Kidney (tissue), 14 donors: Measurements from ENCODE around the gene IGFBP5. TPM values are rescaled to one million over a fixed set of nuclear protein-coding genes. Genes with fewer than 3 reads are reported as not detected.
A peak's percentile ranks its signal among the peaks of the same experiment; 100 is the strongest.

ENCODE experiments used
- DNase-seq, 5 donors: peaks; one replicate each; pipeline ENCODE4 v3.0.0-alpha.2; 2013 to 2020
- FAIRE-seq: peaks from 2 replicates; lab custom pipeline; 2012; peaks lifted over from hg19 to GRCh38; lab: Jason Lieb, UNC
- H3K27ac ChIP-seq, 2 donors: one replicate each; pipeline ENCODE4 v1.7.0; 2013; ENCODE audit warnings: low read depth in 2 of 2, low read length in 2 of 2, inconsistent platforms in 1 of 2
- H3K27me3 ChIP-seq: one replicate; pipeline ENCODE4 v1.7.1; 2013; ENCODE audit warnings: low read length, inconsistent platforms; ENCODE audit not compliant: control insufficient read depth, insufficient read depth
- H3K36me3 ChIP-seq, 3 donors: one replicate each; pipeline versions ENCODE4 v1.7.0 to v1.7.1; 2013; ENCODE audit warnings: low read length in 3 of 3, control low read depth in 1 of 3, inconsistent platforms in 1 of 3; ENCODE audit not compliant: insufficient read depth in 3 of 3, control insufficient read depth in 2 of 3
- H3K4me1 ChIP-seq, 3 donors: one replicate each; pipeline versions ENCODE4 v1.7.0 to v1.7.1; 2013; ENCODE audit warnings: low read length in 3 of 3, inconsistent platforms in 1 of 3, low read depth in 1 of 3; ENCODE audit not compliant: control insufficient read depth in 2 of 3, insufficient read depth in 2 of 3
- H3K4me3 ChIP-seq, 3 donors: one replicate each; pipeline versions ENCODE4 v1.7.0 to v1.8.1; 2013; ENCODE audit warnings: low read length in 3 of 3, control low read depth in 1 of 3, inconsistent platforms in 1 of 3
- H3K9ac ChIP-seq, 3 donors: one replicate each; pipeline versions ENCODE4 v1.7.0 to v1.7.1; 2013; ENCODE audit warnings: low read length in 3 of 3, control low read depth in 1 of 3, inconsistent platforms in 1 of 3
- H3K9me3 ChIP-seq, 3 donors: one replicate each; pipeline versions ENCODE4 v1.7.0 to v1.7.1; 2013; ENCODE audit warnings: low read length in 3 of 3, control low read depth in 1 of 3, inconsistent platforms in 1 of 3; ENCODE audit not compliant: control insufficient read depth in 2 of 3, insufficient read depth in 1 of 3
- intact Hi-C: fragments of 100-400 bp; cut with DNase I; formaldehyde crosslinking; loops from one replicate; pipeline ENCODE4 v1.11.1; 2022
- polyA plus RNA-seq: library from polyadenylated mRNA; stranded (reverse); fragments of 350-450 nt; fragmentation: Illumina TruSeq; extraction: RNeasy Lipid Tissue Mini Kit (QIAGEN cat#74804); gene quantifications from one replicate; pipeline ENCODE4 v1.2.3, GENCODE V29; 2014; ENCODE audit warnings: low read depth, low replicate concordance; ENCODE audit not compliant: insufficient read depth
- total RNA-seq: library from RNA; stranded (reverse); fragmentation: NEBNext Ultra II Directional; extraction: Animal tissue kit (Norgen Biotek cat#: 25700); gene quantifications from one replicate; pipeline ENCODE4 v1.2.1, GENCODE V29; 2021
- TF ChIP-seq, protein P1 (sequence below): IDR thresholded peaks from 3 replicates; pipeline ENCODE4 v1.5.1; 2012; ENCODE audit warnings: mild to moderate bottlenecking, moderate library complexity, borderline replicate concordance; ENCODE audit not compliant: insufficient read depth; ENCODE audit errors: extremely low read depth
- donor health status: control.
- donor health status: control.
- donor health status: control.
- donor health status: control.
- donor health status: control.
- donor health status: DM: yes; HTN: yes; CAD: no.
- donor health status: Normal renal cell carcinoma (clear cell type).

The IGFBP5 gene
- total and polyA plus RNA-seq, 2 donors from 2014 or later = 362 to 572 TPM

DNA sequence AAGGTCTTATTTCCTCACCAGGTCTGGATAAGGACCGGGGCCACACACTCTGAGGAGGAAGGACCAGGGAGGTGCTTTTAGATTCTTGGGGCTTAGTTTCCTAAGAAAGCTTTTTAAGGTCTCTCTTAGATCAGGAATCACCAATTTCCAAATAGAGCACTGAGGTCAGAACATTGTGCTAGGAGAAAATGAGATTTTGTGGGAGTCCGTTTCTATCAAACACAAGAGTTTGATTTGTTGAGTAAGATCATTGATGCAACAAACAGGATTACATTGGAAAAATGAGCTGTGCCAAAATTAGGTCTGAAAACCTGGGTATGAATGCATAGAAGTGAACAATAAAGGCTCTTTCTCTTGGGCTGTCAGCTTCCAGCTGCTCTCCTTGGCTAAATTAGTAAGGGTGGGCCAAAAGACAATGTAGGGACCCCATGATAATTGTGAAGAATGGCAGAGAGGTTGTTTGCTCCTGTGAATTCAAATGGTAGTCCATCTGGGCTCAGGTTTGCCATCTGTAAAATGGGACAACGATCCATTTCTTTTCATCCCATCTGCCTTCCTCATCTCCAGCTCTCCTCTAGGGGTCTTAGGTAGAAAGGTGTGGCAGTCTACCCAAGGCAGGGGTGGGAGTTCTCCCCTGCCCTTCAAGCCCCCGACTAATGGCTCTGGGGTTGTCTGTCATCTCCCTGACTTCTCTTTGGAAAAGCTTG is 42.1 kb downstream of the IGFBP5 start:
- intact Hi-C loops = no loop called here
- H3K9me3 ChIP-seq = no peaks in the 10 kb centered on the region
- H3K36me3 ChIP-seq = no peaks in the 10 kb centered on the region
- no peak overlapping the region for H3K4me3 ChIP-seq
- no peak for DNase-seq
- TF ChIP-seq, protein P1, sequence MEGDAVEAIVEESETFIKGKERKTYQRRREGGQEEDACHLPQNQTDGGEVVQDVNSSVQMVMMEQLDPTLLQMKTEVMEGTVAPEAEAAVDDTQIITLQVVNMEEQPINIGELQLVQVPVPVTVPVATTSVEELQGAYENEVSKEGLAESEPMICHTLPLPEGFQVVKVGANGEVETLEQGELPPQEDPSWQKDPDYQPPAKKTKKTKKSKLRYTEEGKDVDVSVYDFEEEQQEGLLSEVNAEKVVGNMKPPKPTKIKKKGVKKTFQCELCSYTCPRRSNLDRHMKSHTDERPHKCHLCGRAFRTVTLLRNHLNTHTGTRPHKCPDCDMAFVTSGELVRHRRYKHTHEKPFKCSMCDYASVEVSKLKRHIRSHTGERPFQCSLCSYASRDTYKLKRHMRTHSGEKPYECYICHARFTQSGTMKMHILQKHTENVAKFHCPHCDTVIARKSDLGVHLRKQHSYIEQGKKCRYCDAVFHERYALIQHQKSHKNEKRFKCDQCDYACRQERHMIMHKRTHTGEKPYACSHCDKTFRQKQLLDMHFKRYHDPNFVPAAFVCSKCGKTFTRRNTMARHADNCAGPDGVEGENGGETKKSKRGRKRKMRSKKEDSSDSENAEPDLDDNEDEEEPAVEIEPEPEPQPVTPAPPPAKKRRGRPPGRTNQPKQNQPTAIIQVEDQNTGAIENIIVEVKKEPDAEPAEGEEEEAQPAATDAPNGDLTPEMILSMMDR = no peak
- H3K27ac ChIP-seq = no peak overlapping the region
- no peak for FAIRE-seq
- no peaks in the 10 kb centered on the region for H3K27me3 ChIP-seq
- H3K9ac ChIP-seq = no peak overlapping the region
- H3K4me1 ChIP-seq = peaks cover 0 to 6% (median 5%) of the 10 kb centered on the region in 3 donors

DNA sequence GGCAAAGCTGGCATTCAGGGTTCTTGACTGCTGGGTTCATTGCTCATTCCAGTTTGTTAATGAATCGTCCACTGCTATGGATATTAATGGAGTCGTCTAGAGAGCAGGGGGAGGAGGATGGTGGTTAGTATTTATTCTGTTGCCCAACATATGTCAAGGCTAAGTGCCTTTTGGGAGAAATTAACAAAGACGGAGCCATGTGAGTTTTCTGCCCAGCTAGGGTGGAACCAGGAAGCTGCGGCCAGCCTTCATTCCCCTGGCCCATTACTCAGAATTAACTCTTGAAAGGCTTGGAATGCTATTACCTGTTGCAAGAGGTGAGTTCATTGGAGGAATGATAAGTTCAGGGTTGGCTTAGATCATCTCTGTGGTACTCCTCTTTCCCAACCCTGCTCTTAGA is 42.8 kb downstream of the IGFBP5 start:
- Histone ChIP-seq H3K9ac (no peak overlapping the region), H3K9me3 (no peaks in the 10 kb centered on the region), H3K36me3 (no peaks in the 10 kb centered on the region), H3K4me1 (peaks cover 0 to 6% (median 3%) of the 10 kb centered on the region in 3 donors), H3K4me3 (no peak overlapping the region), H3K27ac (no peak overlapping the region), H3K27me3 (no peaks in the 10 kb centered on the region)
- no peak for DNase-seq
- no peak for FAIRE-seq
- TF ChIP-seq, protein P1 = no peak
- intact Hi-C loops = no loop called here

DNA sequence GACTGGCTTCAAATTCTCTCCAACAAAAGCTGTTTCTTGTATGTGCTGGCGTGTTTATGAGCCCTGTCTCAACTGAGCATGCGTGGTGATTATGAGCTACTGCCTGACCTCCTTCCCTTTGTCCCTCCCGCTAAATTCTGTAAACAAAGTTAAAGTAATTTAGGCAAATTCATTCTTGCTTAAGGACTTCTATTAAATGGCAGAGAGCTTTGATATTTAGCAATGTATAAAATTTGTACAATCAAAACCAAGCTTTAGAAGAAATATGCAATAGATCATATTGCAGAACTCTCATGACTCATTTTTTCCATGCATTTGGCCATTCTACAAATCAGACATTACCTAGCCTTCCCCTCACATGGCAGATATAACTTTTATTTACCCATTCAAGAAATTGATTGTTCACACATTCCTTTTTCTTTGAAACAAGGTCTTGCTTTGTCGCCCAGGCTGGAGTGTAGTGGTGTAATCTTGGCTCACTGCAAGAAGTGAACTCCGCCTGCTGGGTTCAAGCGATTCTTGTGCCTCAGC is 43.9 kb downstream of the IGFBP5 start:
- H3K4me1 ChIP-seq = peaks cover 0 to 6% (median 3%) of the 10 kb centered on the region in 3 donors
- H3K36me3 ChIP-seq = no peaks in the 10 kb centered on the region
- TF ChIP-seq, protein P1 = no peak
- peak in 1 of 5 donors; percentile 53 for DNase-seq
- H3K9me3 ChIP-seq = no peaks in the 10 kb centered on the region
- no peak for FAIRE-seq
- H3K27ac ChIP-seq = no peak overlapping the region
- no peak overlapping the region for H3K4me3 ChIP-seq
- intact Hi-C loops = no loop called here
- no peaks in the 10 kb centered on the region for H3K27me3 ChIP-seq
- H3K9ac ChIP-seq = no peak overlapping the region
